AG09319 (cell line): ENCODE data around the gene DQX1.
"Not testable (repeated sequence)": the region's sequence is repeated elsewhere in the genome, so short reads cannot be mapped to it uniquely, and the experiment has no call there.

Experiments
- DNase-seq: peaks from one replicate; pipeline ENCODE4 v3.0.0-alpha.2; 2010; ENCODE audit warnings: low read depth; ENCODE audit errors: extremely low read depth
- CTCF ChIP-seq: IDR thresholded peaks from 2 replicates; pipeline ENCODE4 v1.5.1; 2011; ENCODE audit warnings: low read depth, mild to moderate bottlenecking, inconsistent platforms, low read length, moderate library complexity

DQX1 gene

GRCh38 chr2:74491648-74492544 lies 34.1 kb downstream of the DQX1 start:
- no peak for DNase-seq
- no peak for TF ChIP-seq CTCF

DNA sequence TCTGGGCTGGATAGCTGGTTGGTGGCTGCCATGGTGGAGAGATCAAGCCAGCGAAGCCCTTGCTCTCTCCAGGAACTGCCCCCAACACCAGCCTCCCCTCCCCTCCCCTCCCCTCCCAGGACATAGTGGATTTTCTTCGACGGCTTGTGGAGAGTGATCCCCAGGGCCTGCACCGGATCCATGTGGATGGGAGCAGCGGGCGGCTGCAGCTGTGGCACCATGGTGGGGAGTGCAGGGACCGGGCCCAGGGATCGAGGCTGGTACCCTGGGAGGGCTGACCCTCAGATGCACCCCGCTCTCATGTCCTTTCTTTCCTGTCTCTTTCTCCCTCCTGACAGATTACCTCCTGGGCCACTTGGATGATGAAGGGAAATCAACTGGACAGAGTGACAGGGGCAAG lies 36.1 kb downstream of the DQX1 start:
- DNase-seq: no peak
- TF ChIP-seq CTCF: no peak

- DNase-seq: no peak
- no peak for TF ChIP-seq CTCF
Measured at GRCh38 chr2:74488643-74489481, 37.2 kb downstream of the DQX1 start.

GRCh38 chr2:74486141-74486540 lies 39.9 kb downstream of the DQX1 start:
- no peak for DNase-seq
- TF ChIP-seq CTCF: no peak

DNA sequence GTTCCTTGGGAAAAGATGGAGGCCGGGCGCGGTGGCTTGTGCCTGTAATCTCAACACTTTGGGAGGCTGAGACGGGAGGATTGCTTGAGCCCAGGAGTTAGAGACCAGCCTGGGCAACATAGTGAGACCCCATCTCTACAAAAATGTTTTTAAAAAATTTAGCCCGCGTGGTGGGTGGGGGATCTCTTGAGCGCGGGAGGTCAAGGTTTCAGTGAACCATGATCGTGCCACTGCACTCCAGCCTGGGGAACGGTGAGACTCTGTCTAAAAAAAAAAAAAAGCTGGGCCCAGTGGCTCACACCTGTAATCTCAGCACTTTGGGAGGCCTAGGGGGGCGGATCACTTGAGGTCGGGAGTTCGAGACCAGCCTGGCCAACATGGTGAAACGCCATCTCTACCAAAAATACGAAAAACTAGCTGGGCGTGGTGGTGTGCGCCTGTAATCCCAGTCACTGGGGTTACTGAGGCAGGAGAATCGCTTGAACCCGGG lies 42.3 kb downstream of the DQX1 start:
- not testable (repeated sequence) for DNase-seq

GRCh38 chr2:74482801-74483674 lies 43.0 kb downstream of the DQX1 start, which contains the start of the genes CCDC142 and TTC31:
Gene CCDC142, minus strand, starts transcription at chr2:74482998. Its CDS starts 161 bp downstream, at chr2:74482837.
Gene TTC31, plus strand, starts transcription at chr2:74483081. Its CDS starts 15 bp downstream, at chr2:74483096.
- TF ChIP-seq CTCF: peak; percentile 91
- DNase-seq: peak; percentile 82
